WI38 (cell line): ENCODE data around the gene FNDC3A.

Source experiments
- H3K4me3 ChIP-seq: 2 replicates; pipeline ENCODE4 v1.5.1; 2011; ENCODE audit warnings: low read depth, mild to moderate bottlenecking, control low read depth, low read length
- CTCF ChIP-seq: IDR thresholded peaks from 2 replicates; pipeline ENCODE4 v1.5.1; 2012; ENCODE audit warnings: low read depth, mild to moderate bottlenecking, control low read depth, low read length

FNDC3A gene

GRCh38 chr13:49185264-49185663 is 209.6 kb downstream of the FNDC3A start:
- H3K4me3 ChIP-seq, result no peak overlapping the region
- no peak for TF ChIP-seq CTCF

GRCh38 chr13:49190901-49191300 is 215.2 kb downstream of the FNDC3A start:
- no peak overlapping the region for H3K4me3 ChIP-seq
- TF ChIP-seq CTCF, result no peak

- TF ChIP-seq CTCF, result no peak
- H3K4me3 ChIP-seq, result no peak overlapping the region
These were observed 230.9 kb downstream of the FNDC3A start for GRCh38 chr13:49206641-49207040.

- no peak for TF ChIP-seq CTCF
- no peak overlapping the region for H3K4me3 ChIP-seq
These were observed 232.9 kb downstream of the FNDC3A start for GRCh38 chr13:49208619-49209018.

- no peak for TF ChIP-seq CTCF
These were observed 234.4 kb downstream of the FNDC3A start for GRCh38 chr13:49210114-49210513.

DNA sequence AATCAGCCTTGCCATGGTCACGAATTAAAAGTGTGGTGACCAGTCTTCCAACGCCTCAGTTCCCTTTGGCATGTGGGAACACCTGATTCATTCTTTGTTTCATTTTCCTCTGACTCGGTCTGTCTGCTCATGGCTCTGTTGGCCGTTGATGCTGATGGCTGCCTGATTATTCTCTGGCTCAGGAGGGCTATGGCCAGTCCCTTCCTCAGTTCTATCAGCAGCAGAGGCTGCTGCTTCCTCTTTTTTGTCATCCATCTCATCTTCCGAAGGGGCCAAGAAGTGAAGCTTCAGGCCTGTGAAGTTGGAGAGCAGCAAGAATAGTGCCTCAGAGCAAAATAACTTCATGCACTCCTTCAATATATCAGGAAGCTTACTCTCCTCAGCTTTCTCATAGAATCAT is 235.0 kb downstream of the FNDC3A start:
- no peak for TF ChIP-seq CTCF
- H3K4me3 ChIP-seq, result no peak overlapping the region

More at GRCh38 chr13:49210114-49210513, 234.4 kb downstream of the FNDC3A start:
- H3K4me3 ChIP-seq, result no peak overlapping the region

- no peak for TF ChIP-seq CTCF
These were observed 237.8 kb downstream of the FNDC3A start for GRCh38 chr13:49213539-49213938.

More at GRCh38 chr13:49213539-49213938, 237.8 kb downstream of the FNDC3A start:
- no peak overlapping the region for H3K4me3 ChIP-seq
